GM12864 (cell line): ENCODE data around the gene CCNK.

Source experiments
- DNase-seq: peaks from one replicate; pipeline ENCODE4 v3.0.0-alpha.2; 2011; ENCODE audit warnings: low read depth
- H3K4me3 ChIP-seq: 2 replicates; pipeline ENCODE4 v1.5.1; 2011; ENCODE audit warnings: mild to moderate bottlenecking, low read depth, low read length, control low read depth
- CTCF ChIP-seq: IDR thresholded peaks from 2 replicates; pipeline ENCODE4 v1.5.1; 2011; ENCODE audit warnings: low read depth, mild to moderate bottlenecking, moderate library complexity, low read length, control low read depth, inconsistent platforms; ENCODE audit errors: missing control alignments

Gene CCNK

GRCh38 chr14:99452968-99453367 lies 28.2 kb upstream of the CCNK start:
- no peak for TF ChIP-seq CTCF
- H3K4me3 ChIP-seq = no peak overlapping the region
- no peak for DNase-seq

GRCh38 chr14:99454246-99454645 lies 27.0 kb upstream of the CCNK start:
- DNase-seq = no peak
- no peak overlapping the region for H3K4me3 ChIP-seq
- TF ChIP-seq CTCF = no peak

GRCh38 chr14:99459481-99460100 lies 21.6 kb upstream of the CCNK start:
- no peak for DNase-seq
- TF ChIP-seq CTCF = no peak
- H3K4me3 ChIP-seq = no peak overlapping the region

GRCh38 chr14:99460793-99461192 lies 20.4 kb upstream of the CCNK start:
- no peak for TF ChIP-seq CTCF
- H3K4me3 ChIP-seq = no peak overlapping the region
- no peak for DNase-seq

- TF ChIP-seq CTCF = no peak
Observed at GRCh38 chr14:99461411-99462085, 19.7 kb upstream of the CCNK start.

GRCh38 chr14:99462210-99462609 lies 19.0 kb upstream of the CCNK start:
- no peak for DNase-seq
- TF ChIP-seq CTCF = no peak
- no peak overlapping the region for H3K4me3 ChIP-seq

More at GRCh38 chr14:99461411-99462085, 19.7 kb upstream of the CCNK start:
- DNase-seq = no peak
- no peak overlapping the region for H3K4me3 ChIP-seq

- TF ChIP-seq CTCF = no peak
- H3K4me3 ChIP-seq = no peak overlapping the region
- no peak for DNase-seq
Observed at GRCh38 chr14:99463974-99464373, 17.2 kb upstream of the CCNK start.
